Osteoblast (primary cell): ENCODE data around the gene KIF13A. TPM values are rescaled to one million over a fixed set of nuclear protein-coding genes. Genes with fewer than 3 reads are reported as not detected.
A peak's percentile ranks its signal among the peaks of the same experiment; 100 is the strongest.
"Not testable (repeated sequence)": the region's sequence is repeated elsewhere in the genome, so short reads cannot be mapped to it uniquely, and the experiment has no call there.

Experiments
- DNase-seq: peaks from one replicate; pipeline ENCODE4 v3.0.0; 2011; ENCODE audit warnings: low spot score, mixed read lengths; ENCODE audit not compliant: insufficient read length; ENCODE audit errors: missing footprints
- H2AFZ ChIP-seq: 2 replicates; pipeline ENCODE4 v1.6.0; 2011; ENCODE audit warnings: mild to moderate bottlenecking, low read length
- H3K27ac ChIP-seq: 2 replicates; pipeline ENCODE4 v1.5.1; 2011; ENCODE audit warnings: mild to moderate bottlenecking, low read depth, low read length, moderate library complexity
- H3K27me3 ChIP-seq: 2 replicates; pipeline ENCODE4 v1.6.0; 2012; ENCODE audit warnings: mild to moderate bottlenecking, control low read depth, inconsistent platforms, low read length, moderate library complexity; ENCODE audit not compliant: insufficient read depth
- H3K36me3 ChIP-seq: 2 replicates; pipeline ENCODE4 v1.5.1; 2011; ENCODE audit warnings: mild to moderate bottlenecking, low read length, control low read depth, moderate library complexity; ENCODE audit not compliant: insufficient read depth
- H3K4me1 ChIP-seq: 2 replicates; pipeline ENCODE4 v1.5.1; 2011; ENCODE audit warnings: mild to moderate bottlenecking, low read length, control low read depth, moderate library complexity; ENCODE audit not compliant: insufficient read depth
- H3K4me2 ChIP-seq: 2 replicates; pipeline ENCODE4 v1.6.0; 2011; ENCODE audit warnings: mild to moderate bottlenecking, low read length; ENCODE audit not compliant: insufficient read depth
- H3K4me3 ChIP-seq: fragments of 200-600 bp; sonication (generic); 3 replicates; pipeline ENCODE4 v1.5.1; 2012; ENCODE audit warnings: mild to moderate bottlenecking, low read length, inconsistent platforms; ENCODE audit not compliant: insufficient read depth
- H3K79me2 ChIP-seq: 2 replicates; pipeline ENCODE4 v1.6.0; 2012; ENCODE audit warnings: mild to moderate bottlenecking, low read length, control low read depth, inconsistent platforms; ENCODE audit not compliant: insufficient read depth
- H3K9me3 ChIP-seq: 2 replicates; pipeline ENCODE4 v1.5.1; 2011; ENCODE audit warnings: low read depth, low read length, control low read depth
- H4K20me1 ChIP-seq: 2 replicates; pipeline ENCODE4 v1.6.0; 2012; ENCODE audit warnings: mild to moderate bottlenecking, low read length, control low read depth; ENCODE audit not compliant: insufficient read depth
- CTCF ChIP-seq: IDR thresholded peaks from 2 replicates; pipeline ENCODE4 v1.5.1; 2011; ENCODE audit warnings: mild to moderate bottlenecking, low read depth, low read length, moderate library complexity; ENCODE audit errors: extremely low read depth
- total RNA-seq: library from RNA; depleted of rRNA; stranded (reverse); fragments of >200 nt; gene quantifications from 2 replicates; pipeline ENCODE4 v1.2.3, GENCODE V29; 2012

KIF13A gene
- total RNA-seq, 1 donor = 61.5 TPM

DNA sequence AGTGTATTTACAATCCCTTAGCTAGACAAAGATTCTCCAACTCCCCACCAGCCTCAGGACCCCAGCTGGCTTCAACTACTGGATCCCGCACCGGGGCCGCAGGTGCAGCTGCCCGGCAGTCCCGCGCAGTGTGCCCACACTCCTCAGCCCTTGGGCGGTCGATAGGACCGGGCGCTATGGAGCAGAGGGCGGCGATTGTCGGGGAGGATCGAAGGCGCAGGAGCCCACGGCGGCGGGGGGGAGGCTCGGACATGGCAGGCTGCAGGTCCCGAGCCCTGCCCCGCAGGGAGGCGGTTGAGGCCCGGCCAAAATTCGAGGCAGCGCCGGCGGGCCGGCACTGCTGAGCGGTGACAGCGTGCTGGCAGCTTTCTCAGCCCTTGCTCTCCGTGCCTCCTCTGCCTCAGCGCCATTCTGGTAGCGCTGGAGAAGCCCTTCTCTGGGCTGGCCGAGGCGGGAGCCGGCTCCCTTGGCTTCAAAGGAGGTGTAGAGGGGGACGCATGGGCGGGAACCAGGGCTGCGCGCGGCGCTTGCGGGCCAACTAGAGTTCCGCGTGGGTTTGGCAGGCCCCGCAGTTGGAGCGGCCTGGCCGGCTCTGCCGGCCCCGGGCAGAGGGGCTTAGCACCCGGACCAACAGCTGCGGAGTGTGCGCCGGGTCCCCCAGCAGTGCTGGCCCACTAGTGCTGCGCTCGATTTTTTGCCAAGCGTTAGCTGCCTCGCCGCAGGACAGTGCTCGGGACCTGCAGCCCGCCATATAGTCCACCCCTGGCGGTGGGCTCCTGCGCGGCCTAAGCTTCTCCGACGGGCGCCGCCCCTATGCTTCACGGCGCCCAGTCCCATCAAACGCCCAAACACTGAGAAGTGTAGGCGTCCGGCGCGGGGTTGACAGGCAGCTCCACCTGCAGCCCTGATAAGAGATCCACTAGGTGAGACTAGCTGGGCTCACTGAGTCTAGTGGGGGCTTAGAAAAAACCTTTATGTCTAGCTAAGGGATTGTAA, 32.4 kb upstream of the KIF13A start:
- no peak for DNase-seq
- Histone ChIP-seq H3K27me3 (no peaks in the 10 kb centered on the region), H3K79me2 (no peaks in the 10 kb centered on the region), H3K4me2 (no peak overlapping the region), H3K4me1 (peaks cover 16% of the 10 kb centered on the region), H4K20me1 (no peaks in the 10 kb centered on the region), H2AFZ (peak overlapping the region; percentile 44), H3K27ac (no peak overlapping the region), H3K4me3 (peak overlapping the region; percentile 6), H3K9me3 (no peaks in the 10 kb centered on the region), H3K36me3 (no peaks in the 10 kb centered on the region)
- TF ChIP-seq CTCF = no peak

DNA sequence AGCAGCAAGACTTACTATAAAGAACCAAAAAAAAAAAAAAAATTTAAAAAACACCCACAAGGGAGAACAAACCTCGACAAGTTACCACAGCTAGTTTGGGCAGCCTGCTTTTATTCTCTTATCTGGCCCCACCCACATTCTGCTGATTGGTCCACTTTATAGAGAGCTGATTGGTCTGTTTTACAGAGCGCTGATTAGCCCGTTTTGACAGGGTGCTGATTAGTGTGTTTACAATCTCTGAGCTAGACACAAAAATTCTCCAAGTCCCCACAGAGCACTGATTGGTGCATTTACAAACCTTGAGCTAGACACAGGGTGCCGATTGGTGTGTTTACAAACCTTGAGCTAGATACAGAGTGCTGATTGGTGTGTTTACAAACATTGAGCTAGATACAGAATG, 31.7 kb upstream of the KIF13A start:
- not testable (repeated sequence) for H3K4me2 ChIP-seq, H3K9me3 ChIP-seq, H3K4me3 ChIP-seq, H2AFZ ChIP-seq, H3K79me2 ChIP-seq, H3K27me3 ChIP-seq, H3K27ac ChIP-seq, DNase-seq, H3K36me3 ChIP-seq, H4K20me1 ChIP-seq
- H3K4me1 ChIP-seq = peaks cover 16% of the 10 kb centered on the region

- Histone ChIP-seq H4K20me1 (no peaks in the 10 kb centered on the region), H3K79me2 (no peaks in the 10 kb centered on the region), H3K36me3 (no peaks in the 10 kb centered on the region), H3K27me3 (no peaks in the 10 kb centered on the region), H3K27ac (no peak overlapping the region), H3K9me3 (no peaks in the 10 kb centered on the region), H3K4me1 (peaks cover 2% of the 10 kb centered on the region), H3K4me3 (no peak overlapping the region), H2AFZ (no peak overlapping the region), H3K4me2 (no peak overlapping the region)
- DNase-seq = peak; percentile 67
- no peak for TF ChIP-seq CTCF
Measured at GRCh38 chr6:18016698-18017097, 29.3 kb upstream of the KIF13A start.

GRCh38 chr6:18016133-18016532, 28.7 kb upstream of the KIF13A start:
- Histone ChIP-seq H3K4me1 (peaks cover 2% of the 10 kb centered on the region), H3K9me3 (no peaks in the 10 kb centered on the region), H3K4me3 (no peak overlapping the region), H2AFZ (no peak overlapping the region), H3K27me3 (no peaks in the 10 kb centered on the region), H3K36me3 (no peaks in the 10 kb centered on the region), H3K79me2 (no peaks in the 10 kb centered on the region), H4K20me1 (no peaks in the 10 kb centered on the region), H3K27ac (no peak overlapping the region), H3K4me2 (no peak overlapping the region)
- no peak for DNase-seq
- TF ChIP-seq CTCF = no peak
